HepG2 (cell line): ENCODE data around the gene FAM83G. TPM values are rescaled to one million over a fixed set of nuclear protein-coding genes. Genes with fewer than 3 reads are reported as not detected.

Experiments
- BORCS8-MEF2B ChIP-seq: sonication (generic); formaldehyde crosslinking; IDR thresholded peaks from 2 replicates; pipeline ENCODE4 v1.8.0; 2022; ENCODE audit warnings: mild to moderate bottlenecking, missing genetic modification reagents
- PAWR ChIP-seq: sonication (generic); formaldehyde crosslinking; IDR thresholded peaks from 2 replicates; pipeline ENCODE4 v1.4.0; 2020; ENCODE audit warnings: missing genetic modification reagents, mild to moderate bottlenecking, borderline replicate concordance
- POLR2G ChIP-seq: fragments of 200-400 bp; formaldehyde crosslinking; IDR thresholded peaks from 2 replicates; pipeline ENCODE4 v1.6.1; 2018; ENCODE audit warnings: mild to moderate bottlenecking, low read depth, low read length, moderate library complexity
- RBM22 ChIP-seq: fragments of 200-400 bp; formaldehyde crosslinking; optimal IDR thresholded peaks from 2 replicates; pipeline ENCODE3; 2017; ENCODE audit warnings: mild to moderate bottlenecking, low read length, moderate library complexity
- SMC3 ChIP-seq: IDR thresholded peaks from 2 replicates; pipeline ENCODE4 v1.6.1; 2011; ENCODE audit warnings: low read length, improper control_type of control experiment
- SNRNP70 ChIP-seq: fragments of 200-400 bp; formaldehyde crosslinking; IDR thresholded peaks from 2 replicates; pipeline ENCODE4 v1.6.1; 2017; ENCODE audit warnings: mild to moderate bottlenecking, low read depth, low read length, moderate library complexity
- TBX2 ChIP-seq: sonication (generic); formaldehyde crosslinking; IDR thresholded peaks from 2 replicates; pipeline ENCODE4 v1.5.0; 2020; ENCODE audit warnings: missing genetic modification reagents, mild to moderate bottlenecking, borderline replicate concordance
- TOE1 ChIP-seq: sonication (generic); formaldehyde crosslinking; IDR thresholded peaks from 2 replicates; pipeline ENCODE4 v1.4.0; 2020; ENCODE audit warnings: mild to moderate bottlenecking, missing genetic modification reagents
- ZFP82 ChIP-seq: sonication (generic); formaldehyde crosslinking; IDR thresholded peaks from 2 replicates; pipeline ENCODE4 v1.5.1; 2020; ENCODE audit warnings: mild to moderate bottlenecking, missing genetic modification reagents, borderline replicate concordance
- ZFP90 ChIP-seq: sonication (generic); formaldehyde crosslinking; IDR thresholded peaks from 2 replicates; pipeline ENCODE4 v1.8.0; 2022; ENCODE audit warnings: missing genetic modification reagents, mild to moderate bottlenecking, inconsistent platforms, borderline replicate concordance
- ZNF10 ChIP-seq: sonication (generic); formaldehyde crosslinking; IDR thresholded peaks from 2 replicates; pipeline ENCODE4 v1.4.0; 2020; ENCODE audit warnings: mild to moderate bottlenecking, low read depth, missing genetic modification reagents, borderline replicate concordance
- ZNF317 ChIP-seq: sonication (generic); formaldehyde crosslinking; IDR thresholded peaks from 2 replicates; pipeline ENCODE4 v1.5.0; 2020; ENCODE audit warnings: mild to moderate bottlenecking, missing genetic modification reagents
- ZNF333 ChIP-seq: sonication (generic); formaldehyde crosslinking; IDR thresholded peaks from 2 replicates; pipeline ENCODE4 v1.4.0; 2020; ENCODE audit warnings: mild to moderate bottlenecking, missing genetic modification reagents, borderline replicate concordance
- ZNF562 ChIP-seq: sonication (generic); formaldehyde crosslinking; IDR thresholded peaks from 2 replicates; pipeline ENCODE4 v1.8.0; 2022; ENCODE audit warnings: missing genetic modification reagents, borderline replicate concordance
- ZNF615 ChIP-seq: sonication (generic); formaldehyde crosslinking; IDR thresholded peaks from 2 replicates; pipeline ENCODE4 v1.5.0; 2020; ENCODE audit warnings: mild to moderate bottlenecking, missing genetic modification reagents, borderline replicate concordance
- polyA plus RNA-seq, 8 experiments: library from polyadenylated mRNA; depleted of rRNA in 3 of 8; stranded (reverse) in 7 of 8; unstranded in 1 of 8; fragments of >200 nt; fragmentation: Illumina TruSeq in 4 of 8; extraction: Trizol in 4 of 8; gene quantifications; 2 replicates each; pipeline versions ENCODE4 v1.2.1 to v1.2.3, GENCODE V29; 2011 to 2016; ENCODE audit warnings: low read depth in 4 of 8, missing spikeins in 1 of 8, mixed read lengths in 1 of 8; ENCODE audit not compliant: insufficient read depth in 1 of 8
- total RNA-seq, 5 experiments: library from RNA; depleted of rRNA; stranded (reverse); fragments of >200 nt; fragmentation: Illumina TruSeq; extraction: Trizol; gene quantifications; 2 replicates each; pipeline ENCODE4 v1.2.3, GENCODE V29; 2016; ENCODE audit warnings: low read depth in 1 of 5
- TF ChIP-seq, protein P1 (sequence below): IDR thresholded peaks from 2 replicates; pipeline ENCODE4 v1.6.1; 2016; ENCODE audit warnings: mild to moderate bottlenecking
- TF ChIP-seq, protein P2 (sequence below): sonication (generic); formaldehyde crosslinking; conservative IDR thresholded peaks from 2 replicates; pipeline ENCODE4 v1.8.1; 2023; ENCODE audit warnings: missing genetic modification reagents
- TF ChIP-seq, protein P3 (sequence below): sonication (generic); formaldehyde crosslinking; IDR thresholded peaks from 2 replicates; pipeline ENCODE4 v1.4.0; 2020; ENCODE audit warnings: missing genetic modification reagents
- TF ChIP-seq, protein P4 (sequence below): sonication (generic); formaldehyde crosslinking; conservative IDR thresholded peaks from 2 replicates; pipeline ENCODE4 v1.4.0; 2020; ENCODE audit warnings: mild to moderate bottlenecking, missing genetic modification reagents, moderate library complexity

FAM83G gene
- total and polyA plus RNA-seq, 2 of the 13 experiments (the other 11 are each of a cell fraction or from before 2014, with no cell fraction given): 13.7 to 18.6 TPM

DNA sequence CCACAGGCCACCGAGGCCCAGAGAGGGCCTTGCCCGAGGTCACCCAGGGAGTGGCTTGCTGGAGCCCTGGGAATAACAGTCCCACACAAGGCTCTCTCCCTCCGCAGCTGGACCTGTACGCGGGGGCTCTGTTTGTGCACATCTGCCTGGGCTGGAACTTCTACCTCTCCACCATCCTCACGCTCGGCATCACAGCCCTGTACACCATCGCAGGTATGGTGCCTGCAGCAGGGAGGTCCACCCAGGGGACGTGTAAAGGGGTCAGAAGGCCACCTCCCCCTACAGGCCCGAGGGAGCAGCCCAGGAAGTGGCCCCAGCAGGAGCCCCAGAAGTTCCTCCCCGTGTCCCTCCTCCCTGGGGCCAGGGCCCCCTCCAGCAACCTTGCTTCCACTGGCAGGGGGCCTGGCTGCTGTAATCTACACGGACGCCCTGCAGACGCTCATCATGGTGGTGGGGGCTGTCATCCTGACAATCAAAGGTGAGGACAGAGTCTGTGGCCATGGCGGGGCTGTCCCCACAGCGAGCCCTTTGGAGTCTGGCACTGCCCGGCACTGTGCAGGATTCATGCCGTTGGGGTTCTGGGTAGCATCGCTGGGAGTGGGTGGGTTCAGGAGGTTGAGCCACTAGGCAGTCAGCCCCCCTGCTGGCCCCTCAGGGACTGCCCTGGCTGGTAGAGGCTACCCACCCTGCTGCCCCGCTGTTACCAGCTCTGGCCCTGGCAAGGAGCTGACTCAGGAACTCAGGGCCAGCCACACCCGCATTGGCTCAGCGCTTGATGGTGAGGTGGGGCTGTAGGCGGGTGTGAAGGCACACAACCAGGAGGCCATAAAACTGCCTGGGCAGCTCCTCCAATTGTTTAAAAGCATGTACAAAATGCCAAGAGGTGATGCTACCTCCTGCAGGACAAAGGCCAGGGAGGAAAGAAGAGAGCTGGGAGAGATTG lies 35.3 kb downstream of the FAM83G start (continued):
- TF ChIP-seq SMC3 (no peak), POLR2G (no peak; the same call in 1 of the 2 replicates), ZNF10 (CRISPR knock-in tag) (no peak), ZNF317 (CRISPR knock-in tag) (0 out of 2 replicates have a peak, but pooled peaks have one; percentile 17), RBM22 (peak; percentile 85), ZFP82 (no peak), TOE1 (CRISPR knock-in tag) (no peak), TBX2 (CRISPR knock-in tag) (0 out of 2 replicates have a peak, but pooled peaks have one; percentile 41), SNRNP70 (no peak), ZNF562 (CRISPR knock-in tag) (no peak), ZFP90 (CRISPR knock-in tag) (no peak), BORCS8-MEF2B (CRISPR knock-in tag) (0 out of 2 replicates have a peak, but pooled peaks have one; percentile 17), PAWR (CRISPR knock-in tag) (no peak), ZNF615 (CRISPR knock-in tag) (no peak), ZNF333 (CRISPR knock-in tag) (no peak)
- TF ChIP-seq, protein P1, sequence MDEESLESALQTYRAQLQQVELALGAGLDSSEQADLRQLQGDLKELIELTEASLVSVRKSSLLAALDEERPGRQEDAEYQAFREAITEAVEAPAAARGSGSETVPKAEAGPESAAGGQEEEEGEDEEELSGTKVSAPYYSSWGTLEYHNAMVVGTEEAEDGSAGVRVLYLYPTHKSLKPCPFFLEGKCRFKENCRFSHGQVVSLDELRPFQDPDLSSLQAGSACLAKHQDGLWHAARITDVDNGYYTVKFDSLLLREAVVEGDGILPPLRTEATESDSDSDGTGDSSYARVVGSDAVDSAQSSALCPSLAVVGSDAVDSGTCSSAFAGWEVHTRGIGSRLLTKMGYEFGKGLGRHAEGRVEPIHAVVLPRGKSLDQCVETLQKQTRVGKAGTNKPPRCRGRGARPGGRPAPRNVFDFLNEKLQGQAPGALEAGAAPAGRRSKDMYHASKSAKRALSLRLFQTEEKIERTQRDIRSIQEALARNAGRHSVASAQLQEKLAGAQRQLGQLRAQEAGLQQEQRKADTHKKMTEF (CRISPR knock-in tag): no peak
- TF ChIP-seq, protein P2, sequence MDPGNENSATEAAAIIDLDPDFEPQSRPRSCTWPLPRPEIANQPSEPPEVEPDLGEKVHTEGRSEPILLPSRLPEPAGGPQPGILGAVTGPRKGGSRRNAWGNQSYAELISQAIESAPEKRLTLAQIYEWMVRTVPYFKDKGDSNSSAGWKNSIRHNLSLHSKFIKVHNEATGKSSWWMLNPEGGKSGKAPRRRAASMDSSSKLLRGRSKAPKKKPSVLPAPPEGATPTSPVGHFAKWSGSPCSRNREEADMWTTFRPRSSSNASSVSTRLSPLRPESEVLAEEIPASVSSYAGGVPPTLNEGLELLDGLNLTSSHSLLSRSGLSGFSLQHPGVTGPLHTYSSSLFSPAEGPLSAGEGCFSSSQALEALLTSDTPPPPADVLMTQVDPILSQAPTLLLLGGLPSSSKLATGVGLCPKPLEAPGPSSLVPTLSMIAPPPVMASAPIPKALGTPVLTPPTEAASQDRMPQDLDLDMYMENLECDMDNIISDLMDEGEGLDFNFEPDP: no peak
- TF ChIP-seq, protein P3, sequence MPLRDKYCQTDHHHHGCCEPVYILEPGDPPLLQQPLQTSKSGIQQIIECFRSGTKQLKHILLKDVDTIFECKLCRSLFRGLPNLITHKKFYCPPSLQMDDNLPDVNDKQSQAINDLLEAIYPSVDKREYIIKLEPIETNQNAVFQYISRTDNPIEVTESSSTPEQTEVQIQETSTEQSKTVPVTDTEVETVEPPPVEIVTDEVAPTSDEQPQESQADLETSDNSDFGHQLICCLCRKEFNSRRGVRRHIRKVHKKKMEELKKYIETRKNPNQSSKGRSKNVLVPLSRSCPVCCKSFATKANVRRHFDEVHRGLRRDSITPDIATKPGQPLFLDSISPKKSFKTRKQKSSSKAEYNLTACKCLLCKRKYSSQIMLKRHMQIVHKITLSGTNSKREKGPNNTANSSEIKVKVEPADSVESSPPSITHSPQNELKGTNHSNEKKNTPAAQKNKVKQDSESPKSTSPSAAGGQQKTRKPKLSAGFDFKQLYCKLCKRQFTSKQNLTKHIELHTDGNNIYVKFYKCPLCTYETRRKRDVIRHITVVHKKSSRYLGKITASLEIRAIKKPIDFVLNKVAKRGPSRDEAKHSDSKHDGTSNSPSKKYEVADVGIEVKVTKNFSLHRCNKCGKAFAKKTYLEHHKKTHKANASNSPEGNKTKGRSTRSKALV (CRISPR knock-in tag): no peak
- TF ChIP-seq, protein P4, sequence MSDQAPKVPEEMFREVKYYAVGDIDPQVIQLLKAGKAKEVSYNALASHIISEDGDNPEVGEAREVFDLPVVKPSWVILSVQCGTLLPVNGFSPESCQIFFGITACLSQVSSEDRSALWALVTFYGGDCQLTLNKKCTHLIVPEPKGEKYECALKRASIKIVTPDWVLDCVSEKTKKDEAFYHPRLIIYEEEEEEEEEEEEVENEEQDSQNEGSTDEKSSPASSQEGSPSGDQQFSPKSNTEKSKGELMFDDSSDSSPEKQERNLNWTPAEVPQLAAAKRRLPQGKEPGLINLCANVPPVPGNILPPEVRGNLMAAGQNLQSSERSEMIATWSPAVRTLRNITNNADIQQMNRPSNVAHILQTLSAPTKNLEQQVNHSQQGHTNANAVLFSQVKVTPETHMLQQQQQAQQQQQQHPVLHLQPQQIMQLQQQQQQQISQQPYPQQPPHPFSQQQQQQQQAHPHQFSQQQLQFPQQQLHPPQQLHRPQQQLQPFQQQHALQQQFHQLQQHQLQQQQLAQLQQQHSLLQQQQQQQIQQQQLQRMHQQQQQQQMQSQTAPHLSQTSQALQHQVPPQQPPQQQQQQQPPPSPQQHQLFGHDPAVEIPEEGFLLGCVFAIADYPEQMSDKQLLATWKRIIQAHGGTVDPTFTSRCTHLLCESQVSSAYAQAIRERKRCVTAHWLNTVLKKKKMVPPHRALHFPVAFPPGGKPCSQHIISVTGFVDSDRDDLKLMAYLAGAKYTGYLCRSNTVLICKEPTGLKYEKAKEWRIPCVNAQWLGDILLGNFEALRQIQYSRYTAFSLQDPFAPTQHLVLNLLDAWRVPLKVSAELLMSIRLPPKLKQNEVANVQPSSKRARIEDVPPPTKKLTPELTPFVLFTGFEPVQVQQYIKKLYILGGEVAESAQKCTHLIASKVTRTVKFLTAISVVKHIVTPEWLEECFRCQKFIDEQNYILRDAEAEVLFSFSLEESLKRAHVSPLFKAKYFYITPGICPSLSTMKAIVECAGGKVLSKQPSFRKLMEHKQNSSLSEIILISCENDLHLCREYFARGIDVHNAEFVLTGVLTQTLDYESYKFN (CRISPR knock-in tag): 0 out of 2 replicates have a peak, but pooled peaks have one; percentile 20
